Measurements from ENCODE around the gene MMP14. TPM values are rescaled to one million over a fixed set of nuclear protein-coding genes. Genes with fewer than 3 reads are reported as not detected.

The MMP14 gene
- total RNA-seq, 1 experiment from 2014 or later = not detected

DNA sequence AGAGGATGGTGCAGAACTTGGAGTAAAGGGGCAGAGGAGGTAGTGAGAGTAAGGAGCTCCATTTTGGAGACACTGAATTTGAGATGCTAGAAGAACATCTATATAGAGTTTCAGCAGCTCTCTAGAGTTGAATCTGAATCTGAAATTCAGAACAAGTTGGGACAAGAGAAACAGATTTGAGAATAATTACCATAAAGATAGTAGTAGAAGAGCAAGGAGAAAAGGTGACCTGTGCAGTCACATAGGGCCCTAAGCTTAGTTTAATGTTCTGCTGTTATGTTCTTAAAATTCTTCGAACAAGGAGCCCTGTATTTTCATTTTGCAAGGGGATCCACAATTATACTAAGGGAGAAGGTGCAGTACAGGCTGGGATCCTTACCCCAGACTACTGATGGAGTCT is 54.0 kb downstream of the MMP14 start:
- in situ Hi-C loops (cut with HindIII; ENCODE audit: low pct_unique_long_range_greater_than_20kb, low sequenced_read_pairs) = no loop called here
- DNase-seq (ENCODE audit: low read depth) = no peak

DNA sequence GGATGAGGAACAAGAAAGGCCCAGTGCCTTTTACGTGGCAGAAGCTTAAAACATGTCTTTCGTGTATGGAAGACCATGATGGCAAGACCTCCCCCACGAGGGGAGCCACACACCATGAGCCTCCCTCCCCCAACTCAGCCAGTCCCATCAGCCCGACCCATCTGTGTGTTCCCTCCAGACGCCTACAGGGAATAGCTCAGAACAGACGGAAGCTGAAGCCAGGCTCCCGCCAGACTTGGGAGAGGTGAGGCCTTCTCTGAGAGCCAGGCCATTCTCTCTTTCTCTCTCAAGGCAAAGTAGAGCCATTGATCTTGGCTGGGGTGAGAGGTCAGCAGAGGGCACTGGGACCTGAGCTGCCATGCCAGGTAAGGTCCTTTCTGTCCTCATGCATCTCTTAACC is 56.1 kb downstream of the MMP14 start:
- DNase-seq (ENCODE audit: low read depth) = no peak
- in situ Hi-C loops (cut with HindIII; ENCODE audit: low pct_unique_long_range_greater_than_20kb, low sequenced_read_pairs) = no loop called here

DNA sequence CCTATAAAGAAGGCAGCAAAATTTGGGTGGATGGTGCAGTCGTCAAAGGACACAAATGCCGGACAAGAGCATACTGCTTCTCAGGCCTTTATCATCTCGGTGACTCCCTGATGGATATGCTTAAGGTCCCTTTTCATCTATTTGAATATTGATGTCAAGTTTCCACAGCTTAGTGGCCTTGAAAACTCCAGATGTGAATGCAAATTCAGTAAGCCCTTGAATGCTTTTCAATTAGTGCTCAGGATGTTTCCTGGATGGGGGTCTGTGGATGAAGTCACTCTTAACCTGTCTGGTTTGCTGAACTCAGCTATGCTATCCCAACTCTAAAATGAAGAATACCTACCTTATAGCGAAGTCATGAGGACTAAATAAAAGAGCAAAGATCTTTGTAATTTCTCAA is 57.3 kb downstream of the MMP14 start:
- no peak for DNase-seq (ENCODE audit: low read depth)
- in situ Hi-C loops (cut with HindIII; ENCODE audit: low pct_unique_long_range_greater_than_20kb, low sequenced_read_pairs) = no loop called here

DNA sequence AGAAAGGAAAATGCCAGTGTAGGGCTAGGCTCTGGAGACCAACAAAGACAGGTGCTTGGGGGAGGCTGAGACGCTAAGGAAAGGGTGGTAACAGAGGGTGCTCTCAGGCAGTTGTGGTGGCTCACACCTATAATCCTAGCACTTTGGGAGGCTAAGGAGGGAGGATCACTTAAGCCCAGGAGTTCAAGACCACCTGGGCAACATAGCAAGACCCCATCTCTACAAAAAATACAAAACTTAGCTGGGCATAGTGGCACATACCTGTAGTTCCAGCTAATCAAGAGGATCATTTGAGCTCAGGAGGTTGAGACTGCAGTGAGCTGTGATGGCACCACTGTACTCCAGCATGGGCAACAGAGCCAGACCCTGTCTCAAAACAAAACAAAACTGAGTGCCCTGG is 59.0 kb downstream of the MMP14 start:
- no peak for DNase-seq (ENCODE audit: low read depth)
- in situ Hi-C loops (cut with HindIII; ENCODE audit: low pct_unique_long_range_greater_than_20kb, low sequenced_read_pairs) = no loop called here

DNA sequence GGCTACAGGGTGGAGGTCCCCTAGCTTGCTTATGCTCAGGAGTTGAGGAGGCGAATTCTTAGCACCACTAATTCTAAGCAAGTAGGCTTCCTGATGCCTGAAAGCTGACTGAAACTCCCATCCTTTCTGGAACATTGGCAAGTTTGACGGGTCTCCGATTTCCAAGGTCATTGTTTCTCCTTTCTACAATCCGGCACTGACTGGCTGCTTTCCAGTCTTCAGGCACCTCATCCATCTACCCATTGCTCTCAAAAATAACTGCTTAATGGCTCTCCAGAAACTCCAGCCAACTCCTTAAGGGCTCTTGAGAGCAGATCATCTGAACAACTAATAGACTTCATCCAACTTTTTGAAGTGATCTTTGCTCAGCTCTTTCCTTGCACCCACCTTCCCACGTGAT is 60.0 kb downstream of the MMP14 start:
- no peak for DNase-seq (ENCODE audit: low read depth)
- in situ Hi-C loops (cut with HindIII; ENCODE audit: low pct_unique_long_range_greater_than_20kb, low sequenced_read_pairs) = no loop called here

DNA sequence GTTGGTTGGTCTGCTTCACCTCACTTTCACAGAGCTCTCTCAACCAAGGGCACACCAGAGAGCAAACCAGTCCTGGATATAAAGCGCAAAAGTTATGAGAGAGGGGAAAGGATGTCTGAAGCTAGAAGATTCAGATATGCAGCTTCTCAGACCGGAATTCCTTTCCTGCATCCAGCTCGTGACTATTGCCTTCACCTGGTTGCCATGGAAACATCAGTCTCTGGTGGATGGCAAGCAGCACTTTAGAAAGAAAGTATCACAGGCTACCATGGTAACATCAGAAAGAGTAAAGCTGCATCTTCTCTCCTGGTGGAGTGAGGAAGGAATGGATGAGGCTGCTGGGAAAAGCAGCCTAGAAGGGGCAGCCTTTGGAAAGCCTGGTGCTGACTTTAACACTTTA is 60.4 kb downstream of the MMP14 start:
- in situ Hi-C loops (cut with HindIII; ENCODE audit: low pct_unique_long_range_greater_than_20kb, low sequenced_read_pairs) = no loop called here
- DNase-seq (ENCODE audit: low read depth) = no peak

DNA sequence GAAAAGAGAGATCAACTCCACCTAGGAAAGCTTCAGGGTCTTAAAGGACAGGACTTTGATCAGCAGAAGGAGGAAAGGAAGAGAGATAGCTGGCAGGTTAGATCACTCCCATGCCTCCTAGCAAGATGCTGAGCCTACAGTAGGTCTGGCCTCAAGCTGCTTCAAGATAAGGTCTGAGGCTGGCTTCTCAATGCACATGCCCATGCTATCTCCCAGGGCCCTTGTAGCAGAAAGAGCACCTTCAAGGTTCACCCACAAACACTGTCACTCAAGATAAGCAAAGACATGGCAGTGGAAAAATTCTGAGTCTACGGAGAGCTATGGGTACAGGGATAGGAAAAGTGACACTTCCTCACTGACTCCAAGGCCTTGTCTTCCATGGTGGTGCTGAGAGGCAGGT is 61.0 kb downstream of the MMP14 start:
- no peak for DNase-seq (ENCODE audit: low read depth)
- in situ Hi-C loops (cut with HindIII; ENCODE audit: low pct_unique_long_range_greater_than_20kb, low sequenced_read_pairs) = no loop called here

Other genes starting within 250 kb of the MMP14 start
- gene DAD1, start 247.4 kb upstream of the MMP14 start, total RNA-seq (2014; rRNA removed; shearing (Covaris generic); ENCODE audit: low replicate concordance) = 286 and 398 TPM in 2 replicates
- 7.5 and 19.8 TPM in 2 replicates for gene ABHD4, start 238.3 kb upstream of the MMP14 start, total RNA-seq (2014; rRNA removed; shearing (Covaris generic); ENCODE audit: low replicate concordance)
- not detected in 2 replicates for gene OR6J1, start 192.2 kb upstream of the MMP14 start, total RNA-seq (2014; rRNA removed; shearing (Covaris generic); ENCODE audit: low replicate concordance)
- gene OXA1L, start 69.9 kb upstream of the MMP14 start, total RNA-seq (2014; rRNA removed; shearing (Covaris generic); ENCODE audit: low replicate concordance) = 71.3 and 79.1 TPM in 2 replicates
- 0.38 and 7.7 TPM in 2 replicates for gene SLC7A7, start 21.1 kb upstream of the MMP14 start, total RNA-seq (2014; rRNA removed; shearing (Covaris generic); ENCODE audit: low replicate concordance)
- 81.2 and 137 TPM in 2 replicates for gene MRPL52, start 6.7 kb upstream of the MMP14 start, total RNA-seq (2014; rRNA removed; shearing (Covaris generic); ENCODE audit: low replicate concordance)
- 44.5 and 48.8 TPM in 2 replicates for gene LRP10, start 35.2 kb downstream of the MMP14 start, total RNA-seq (2014; rRNA removed; shearing (Covaris generic); ENCODE audit: low replicate concordance)
- gene REM2, start 46.6 kb downstream of the MMP14 start, total RNA-seq (2014; rRNA removed; shearing (Covaris generic); ENCODE audit: low replicate concordance) = not detected in 2 replicates
- 87.9 and 107 TPM in 2 replicates for gene RBM23, start 82.6 kb downstream of the MMP14 start, total RNA-seq (2014; rRNA removed; shearing (Covaris generic); ENCODE audit: low replicate concordance)
- 92.8 and 171 TPM in 2 replicates for gene PRMT5, start 92.8 kb downstream of the MMP14 start, total RNA-seq (2014; rRNA removed; shearing (Covaris generic); ENCODE audit: low replicate concordance)
- 120 and 155 TPM in 2 replicates for gene HAUS4, start 120.5 kb downstream of the MMP14 start, total RNA-seq (2014; rRNA removed; shearing (Covaris generic); ENCODE audit: low replicate concordance)
- gene AJUBA, start 146.0 kb downstream of the MMP14 start, total RNA-seq (2014; rRNA removed; shearing (Covaris generic); ENCODE audit: low replicate concordance) = 109 and 119 TPM in 2 replicates
- gene C14orf93, start 173.6 kb downstream of the MMP14 start, total RNA-seq (2014; rRNA removed; shearing (Covaris generic); ENCODE audit: low replicate concordance) = 5.5 and 21.9 TPM in 2 replicates
- gene PSMB5, start 198.3 kb downstream of the MMP14 start, total RNA-seq (2014; rRNA removed; shearing (Covaris generic); ENCODE audit: low replicate concordance) = 225 and 270 TPM in 2 replicates
- gene PSMB11, start 205.6 kb downstream of the MMP14 start, total RNA-seq (2014; rRNA removed; shearing (Covaris generic); ENCODE audit: low replicate concordance) = not detected in 2 replicates
- gene CDH24, start 220.9 kb downstream of the MMP14 start, total RNA-seq (2014; rRNA removed; shearing (Covaris generic); ENCODE audit: low replicate concordance) = 7.6 and 9.5 TPM in 2 replicates